Rectal smooth muscle tissue (tissue), 1 donor: ENCODE data around the gene CCL2.

ENCODE experiments used
- H3K27ac ChIP-seq: one replicate; pipeline ENCODE4 v1.7.0; 2013; ENCODE audit warnings: low read depth, low read length, inconsistent platforms
- H3K27me3 ChIP-seq: one replicate; pipeline ENCODE4 v1.7.0; 2013; ENCODE audit warnings: low read length; ENCODE audit not compliant: control insufficient read depth, insufficient read depth
- H3K36me3 ChIP-seq: one replicate; pipeline ENCODE4 v1.7.0; 2013; ENCODE audit warnings: low read length; ENCODE audit not compliant: control insufficient read depth, insufficient read depth
- H3K4me1 ChIP-seq: one replicate; pipeline ENCODE4 v1.7.0; 2013; ENCODE audit warnings: low read length; ENCODE audit not compliant: control insufficient read depth, insufficient read depth
- H3K4me3 ChIP-seq: one replicate; pipeline ENCODE4 v1.7.0; 2013; ENCODE audit warnings: low read length
- H3K9ac ChIP-seq: one replicate; pipeline ENCODE4 v1.7.0; 2013; ENCODE audit warnings: low read length

Gene CCL2

GRCh38 chr17:34290586-34290985, 35.5 kb downstream of the CCL2 start:
- Histone ChIP-seq H3K4me3 (no peak overlapping the region), H3K27ac (no peak overlapping the region), H3K36me3 (no peaks in the 10 kb centered on the region), H3K27me3 (no peaks in the 10 kb centered on the region), H3K4me1 (no peaks in the 10 kb centered on the region), H3K9ac (no peak overlapping the region)

DNA sequence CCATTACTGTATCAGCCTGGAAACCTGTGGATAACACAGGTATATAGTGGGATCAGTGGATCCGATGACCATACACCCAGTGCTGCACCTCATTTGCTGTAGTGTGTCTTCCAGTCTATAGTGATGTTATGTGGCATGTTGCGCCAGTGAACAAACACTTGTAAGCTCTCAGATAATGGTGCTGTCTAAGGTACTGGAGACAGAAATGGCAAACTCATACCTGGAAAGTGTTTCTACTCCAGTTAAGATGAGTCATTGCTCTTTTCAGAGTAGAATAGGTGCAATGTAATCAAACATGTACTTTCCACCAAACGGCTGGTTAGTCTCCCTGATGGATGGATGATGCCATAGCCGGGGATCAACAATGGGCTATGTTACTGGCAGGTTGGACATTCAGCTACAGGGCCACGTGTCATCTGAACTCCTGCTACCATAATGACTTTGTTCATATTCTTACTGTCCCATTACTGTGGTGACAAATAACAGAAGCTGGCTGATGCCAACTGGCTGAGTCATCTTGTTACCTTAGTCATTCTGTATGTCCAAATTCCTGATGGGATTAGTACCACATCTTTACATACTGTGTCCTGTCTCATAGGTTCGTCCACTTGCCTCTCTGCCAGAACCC, 36.8 kb downstream of the CCL2 start:
- no peaks in the 10 kb centered on the region for H3K4me1 ChIP-seq
- H3K27me3 ChIP-seq = no peaks in the 10 kb centered on the region
- no peak overlapping the region for H3K27ac ChIP-seq
- H3K4me3 ChIP-seq = no peak overlapping the region
- no peaks in the 10 kb centered on the region for H3K36me3 ChIP-seq
- no peak overlapping the region for H3K9ac ChIP-seq

DNA sequence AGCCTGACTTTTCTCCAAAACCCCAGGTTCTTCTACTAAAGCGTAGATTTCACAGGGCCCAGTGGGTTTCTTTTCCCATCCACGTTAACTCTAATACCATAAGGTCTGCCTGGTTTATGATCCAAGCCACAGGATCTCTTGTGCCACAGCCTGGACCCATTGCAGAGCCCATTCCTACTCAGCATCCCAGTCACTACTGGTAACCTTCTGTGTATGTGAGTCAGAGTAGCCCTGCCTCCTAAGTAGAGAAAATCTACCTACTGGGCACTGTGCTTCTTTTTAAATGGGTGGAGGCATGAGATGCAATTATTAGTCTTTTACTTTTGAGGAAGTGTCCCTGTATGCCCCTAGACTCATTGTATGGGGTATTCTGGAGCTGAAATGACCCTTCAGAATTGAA, 43.9 kb downstream of the CCL2 start:
- no peaks in the 10 kb centered on the region for H3K27me3 ChIP-seq
- no peaks in the 10 kb centered on the region for H3K4me1 ChIP-seq
- H3K36me3 ChIP-seq = no peaks in the 10 kb centered on the region
- H3K4me3 ChIP-seq = no peak overlapping the region
- H3K9ac ChIP-seq = no peak overlapping the region
- H3K27ac ChIP-seq = no peak overlapping the region

DNA sequence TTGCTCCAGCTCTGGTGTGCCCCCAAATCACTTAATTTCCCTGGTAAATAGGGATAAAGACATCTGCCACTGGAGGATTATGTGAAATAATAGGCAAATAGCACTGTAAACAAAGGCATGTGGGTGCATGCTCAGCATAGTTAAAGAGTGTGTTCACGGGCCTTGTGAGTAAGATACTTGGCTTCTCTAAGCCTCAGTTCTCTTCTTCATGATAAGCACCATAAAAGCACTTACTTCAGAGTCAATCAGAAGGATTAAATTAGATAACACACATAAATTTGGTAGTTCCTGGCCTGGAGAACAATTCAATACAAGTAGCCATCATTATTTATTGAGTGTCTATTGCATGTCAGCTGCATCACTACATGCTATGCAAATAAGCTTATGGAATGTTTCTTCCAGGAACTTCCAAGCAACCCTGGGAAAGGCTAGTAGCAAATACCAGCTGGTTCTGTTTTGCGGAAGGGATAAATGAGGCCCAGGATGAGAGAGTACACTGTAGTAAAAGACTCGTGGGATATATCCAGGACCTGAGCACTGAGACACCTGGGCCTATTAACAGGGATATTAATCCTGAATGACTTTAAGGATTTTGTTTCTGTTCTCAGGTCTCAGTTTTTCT, 45.0 kb downstream of the CCL2 start:
- no peaks in the 10 kb centered on the region for H3K27me3 ChIP-seq
- no peaks in the 10 kb centered on the region for H3K36me3 ChIP-seq
- H3K27ac ChIP-seq = no peak overlapping the region
- H3K9ac ChIP-seq = no peak overlapping the region
- H3K4me1 ChIP-seq = no peaks in the 10 kb centered on the region
- no peak overlapping the region for H3K4me3 ChIP-seq

GRCh38 chr17:34300652-34301370, 45.7 kb downstream of the CCL2 start:
- H3K36me3 ChIP-seq = no peaks in the 10 kb centered on the region
- no peak overlapping the region for H3K9ac ChIP-seq
- no peak overlapping the region for H3K4me3 ChIP-seq
- H3K27ac ChIP-seq = no peak overlapping the region
- no peaks in the 10 kb centered on the region for H3K27me3 ChIP-seq
- H3K4me1 ChIP-seq = no peaks in the 10 kb centered on the region

DNA sequence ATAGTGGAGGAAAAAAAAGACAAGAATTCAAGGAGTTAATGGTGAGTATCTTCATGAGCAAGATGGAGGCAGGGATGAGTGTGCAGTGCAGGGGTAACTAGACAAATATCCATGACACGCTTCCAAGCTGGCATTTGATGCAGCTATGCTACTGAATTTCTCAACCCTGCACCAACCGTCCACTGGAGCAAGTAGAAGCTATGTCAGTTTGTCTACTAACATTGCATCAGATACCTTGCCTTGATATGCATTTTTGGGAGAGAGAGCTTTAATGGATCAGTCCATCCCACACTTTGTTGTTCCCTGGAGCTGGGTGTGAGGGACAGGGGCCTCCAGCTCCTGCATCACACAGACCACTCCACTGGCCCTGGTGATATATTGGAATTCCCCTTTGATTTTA, 46.9 kb downstream of the CCL2 start:
- Histone ChIP-seq H3K36me3 (no peaks in the 10 kb centered on the region), H3K27ac (no peak overlapping the region)

GRCh38 chr17:34302636-34303035, 47.6 kb downstream of the CCL2 start:
- Histone ChIP-seq H3K9ac (no peak overlapping the region), H3K4me3 (no peak overlapping the region), H3K27me3 (no peaks in the 10 kb centered on the region), H3K4me1 (no peaks in the 10 kb centered on the region), H3K27ac (no peak overlapping the region), H3K36me3 (no peaks in the 10 kb centered on the region)

More for the DNA sequence above, 46.9 kb downstream of the CCL2 start:
- Histone ChIP-seq H3K4me3 (no peak overlapping the region), H3K9ac (no peak overlapping the region), H3K4me1 (no peaks in the 10 kb centered on the region), H3K27me3 (no peaks in the 10 kb centered on the region)

GRCh38 chr17:34303606-34304005, 48.5 kb downstream of the CCL2 start:
- H3K9ac ChIP-seq = no peak overlapping the region
- H3K27me3 ChIP-seq = no peaks in the 10 kb centered on the region
- no peak overlapping the region for H3K4me3 ChIP-seq
- H3K27ac ChIP-seq = no peak overlapping the region
- H3K36me3 ChIP-seq = no peaks in the 10 kb centered on the region
- H3K4me1 ChIP-seq = no peaks in the 10 kb centered on the region

- no peaks in the 10 kb centered on the region for H3K27me3 ChIP-seq
- no peak overlapping the region for H3K4me3 ChIP-seq
- no peaks in the 10 kb centered on the region for H3K4me1 ChIP-seq
- no peak overlapping the region for H3K9ac ChIP-seq
- H3K27ac ChIP-seq = no peak overlapping the region
- H3K36me3 ChIP-seq = no peaks in the 10 kb centered on the region
Observed at GRCh38 chr17:34305061-34305460, 50.0 kb downstream of the CCL2 start.

DNA sequence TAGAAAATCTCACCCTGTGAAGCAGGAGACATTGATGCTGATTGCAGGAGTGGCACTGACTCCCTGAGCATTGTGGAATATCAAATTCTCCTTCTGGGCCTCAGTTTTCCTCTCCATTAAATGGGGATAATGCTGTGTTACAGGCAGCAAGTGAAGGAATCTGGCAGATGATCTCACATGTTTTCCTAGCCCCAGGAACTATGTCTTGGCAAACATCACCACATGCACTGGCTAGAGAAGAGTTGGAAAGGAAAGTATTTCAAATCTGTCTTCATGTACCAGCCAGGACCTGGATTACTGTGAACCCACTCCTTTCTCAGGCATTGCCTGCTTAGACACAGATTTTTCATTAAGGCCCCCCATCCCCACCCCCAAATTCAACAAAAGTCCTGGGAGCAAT, 50.5 kb downstream of the CCL2 start:
- Histone ChIP-seq H3K36me3 (no peaks in the 10 kb centered on the region), H3K4me3 (no peak overlapping the region), H3K9ac (no peak overlapping the region), H3K27me3 (no peaks in the 10 kb centered on the region), H3K27ac (no peak overlapping the region), H3K4me1 (no peaks in the 10 kb centered on the region)

DNA sequence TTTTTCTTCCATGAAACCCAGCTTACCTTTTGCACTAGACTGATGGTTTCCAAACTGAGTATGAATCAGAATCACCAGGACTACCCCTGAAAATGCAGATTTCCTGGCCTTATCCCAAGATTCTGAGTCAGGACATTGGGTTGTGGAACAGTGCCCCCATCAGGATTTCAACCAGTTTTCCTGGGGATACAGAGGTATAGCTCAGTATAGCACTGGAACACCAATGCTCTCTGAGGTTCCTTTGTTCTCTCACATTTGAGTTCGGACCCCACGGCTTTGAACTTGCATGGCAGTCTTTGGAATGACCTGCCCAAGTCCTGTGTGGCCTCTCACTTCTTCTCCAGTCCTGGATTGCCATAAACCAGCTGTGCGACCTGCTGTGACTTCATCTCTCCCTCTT, 51.4 kb downstream of the CCL2 start:
- Histone ChIP-seq H3K36me3 (no peaks in the 10 kb centered on the region), H3K27ac (no peak overlapping the region), H3K4me1 (no peaks in the 10 kb centered on the region), H3K9ac (no peak overlapping the region), H3K4me3 (no peak overlapping the region), H3K27me3 (no peaks in the 10 kb centered on the region)
